Uterus (tissue), 2 donors: ENCODE results near the gene CD48.

ENCODE experiments used
- POLR2A ChIP-seq, 2 donors: fragments of 450-650 bp; IDR thresholded peaks; one replicate each; pipeline ENCODE4 v1.6.1; 2016; ENCODE audit warnings: antibody characterized with exemption in 2 of 2, mild to moderate bottlenecking in 1 of 2, moderate library complexity in 1 of 2
- TF ChIP-seq, protein P1 (sequence below), 4 experiments: fragments of 200-600 bp in 2 of 4; fragments of 450-650 bp in 2 of 4; sonication (generic) in 2 of 4; IDR thresholded peaks; one replicate each; pipeline ENCODE4 v1.5.1; 2016 to 2019; ENCODE audit warnings: antibody characterized with exemption in 4 of 4, mild to moderate bottlenecking in 2 of 4, moderate library complexity in 1 of 4

DNA sequence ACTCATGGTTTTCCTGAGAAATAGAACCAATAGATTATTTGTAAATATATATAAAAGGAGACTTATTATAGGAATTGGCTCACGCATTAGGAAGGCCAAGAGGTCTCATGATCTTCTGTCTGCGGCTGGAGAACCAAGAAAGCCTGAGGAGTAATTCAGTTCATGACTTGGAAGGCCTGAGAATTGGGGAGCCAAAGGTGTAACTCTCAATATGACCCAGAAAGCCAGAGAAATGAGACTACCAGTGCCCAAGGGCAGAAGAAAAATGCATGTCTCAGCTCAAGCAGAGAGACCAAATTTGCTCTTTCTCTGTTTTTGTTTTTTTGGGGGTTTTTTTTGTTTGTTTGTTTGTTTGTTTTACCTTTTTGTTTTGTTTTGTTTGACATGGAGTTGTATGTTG lies 46.9 kb upstream of the CD48 start:
- no peak for TF ChIP-seq POLR2A (IDR thresholded peaks at IDR 0.05)
- TF ChIP-seq, protein P1, sequence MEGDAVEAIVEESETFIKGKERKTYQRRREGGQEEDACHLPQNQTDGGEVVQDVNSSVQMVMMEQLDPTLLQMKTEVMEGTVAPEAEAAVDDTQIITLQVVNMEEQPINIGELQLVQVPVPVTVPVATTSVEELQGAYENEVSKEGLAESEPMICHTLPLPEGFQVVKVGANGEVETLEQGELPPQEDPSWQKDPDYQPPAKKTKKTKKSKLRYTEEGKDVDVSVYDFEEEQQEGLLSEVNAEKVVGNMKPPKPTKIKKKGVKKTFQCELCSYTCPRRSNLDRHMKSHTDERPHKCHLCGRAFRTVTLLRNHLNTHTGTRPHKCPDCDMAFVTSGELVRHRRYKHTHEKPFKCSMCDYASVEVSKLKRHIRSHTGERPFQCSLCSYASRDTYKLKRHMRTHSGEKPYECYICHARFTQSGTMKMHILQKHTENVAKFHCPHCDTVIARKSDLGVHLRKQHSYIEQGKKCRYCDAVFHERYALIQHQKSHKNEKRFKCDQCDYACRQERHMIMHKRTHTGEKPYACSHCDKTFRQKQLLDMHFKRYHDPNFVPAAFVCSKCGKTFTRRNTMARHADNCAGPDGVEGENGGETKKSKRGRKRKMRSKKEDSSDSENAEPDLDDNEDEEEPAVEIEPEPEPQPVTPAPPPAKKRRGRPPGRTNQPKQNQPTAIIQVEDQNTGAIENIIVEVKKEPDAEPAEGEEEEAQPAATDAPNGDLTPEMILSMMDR (IDR thresholded peaks at IDR 0.05) = no peak
